OCI-LY1 (cell line): ENCODE data around the gene ZNRF1.

Experiments used
- CTCF ChIP-seq: fragments of 200-600 bp; sonication (generic), shearing (Covaris generic); IDR thresholded peaks from 2 replicates; pipeline ENCODE4 v1.5.1; 2017; ENCODE audit warnings: mild to moderate bottlenecking, antibody characterized with exemption, low read length, moderate library complexity, mixed read lengths
- EZH2 ChIP-seq: fragments of 200-600 bp; sonication (generic), shearing (Covaris generic); IDR thresholded peaks from 2 replicates; pipeline ENCODE4 v1.8.0; 2017; ENCODE audit warnings: borderline replicate concordance, mixed run types, mild to moderate bottlenecking, antibody characterized with exemption, low read length, moderate library complexity, mixed read lengths

- TF ChIP-seq CTCF (no peak), EZH2 (no peak)
Observed at GRCh38 chr16:75079346-75079926, 80.6 kb downstream of the ZNRF1 start.
